ENCODE results near the gene FADD.

GRCh38 chr11:70209391-70209912 is 6.4 kb downstream of the FADD start:
- TF ChIP-seq, protein P1, sequence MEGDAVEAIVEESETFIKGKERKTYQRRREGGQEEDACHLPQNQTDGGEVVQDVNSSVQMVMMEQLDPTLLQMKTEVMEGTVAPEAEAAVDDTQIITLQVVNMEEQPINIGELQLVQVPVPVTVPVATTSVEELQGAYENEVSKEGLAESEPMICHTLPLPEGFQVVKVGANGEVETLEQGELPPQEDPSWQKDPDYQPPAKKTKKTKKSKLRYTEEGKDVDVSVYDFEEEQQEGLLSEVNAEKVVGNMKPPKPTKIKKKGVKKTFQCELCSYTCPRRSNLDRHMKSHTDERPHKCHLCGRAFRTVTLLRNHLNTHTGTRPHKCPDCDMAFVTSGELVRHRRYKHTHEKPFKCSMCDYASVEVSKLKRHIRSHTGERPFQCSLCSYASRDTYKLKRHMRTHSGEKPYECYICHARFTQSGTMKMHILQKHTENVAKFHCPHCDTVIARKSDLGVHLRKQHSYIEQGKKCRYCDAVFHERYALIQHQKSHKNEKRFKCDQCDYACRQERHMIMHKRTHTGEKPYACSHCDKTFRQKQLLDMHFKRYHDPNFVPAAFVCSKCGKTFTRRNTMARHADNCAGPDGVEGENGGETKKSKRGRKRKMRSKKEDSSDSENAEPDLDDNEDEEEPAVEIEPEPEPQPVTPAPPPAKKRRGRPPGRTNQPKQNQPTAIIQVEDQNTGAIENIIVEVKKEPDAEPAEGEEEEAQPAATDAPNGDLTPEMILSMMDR (IDR thresholded peaks at IDR 0.05): no peak
- no peak for TF ChIP-seq EZH2 (IDR thresholded peaks at IDR 0.05)
- no peak for TF ChIP-seq EZH2phosphoT487 (IDR thresholded peaks at IDR 0.05)
